ENCODE results near the gene SPNS2.

DNA sequence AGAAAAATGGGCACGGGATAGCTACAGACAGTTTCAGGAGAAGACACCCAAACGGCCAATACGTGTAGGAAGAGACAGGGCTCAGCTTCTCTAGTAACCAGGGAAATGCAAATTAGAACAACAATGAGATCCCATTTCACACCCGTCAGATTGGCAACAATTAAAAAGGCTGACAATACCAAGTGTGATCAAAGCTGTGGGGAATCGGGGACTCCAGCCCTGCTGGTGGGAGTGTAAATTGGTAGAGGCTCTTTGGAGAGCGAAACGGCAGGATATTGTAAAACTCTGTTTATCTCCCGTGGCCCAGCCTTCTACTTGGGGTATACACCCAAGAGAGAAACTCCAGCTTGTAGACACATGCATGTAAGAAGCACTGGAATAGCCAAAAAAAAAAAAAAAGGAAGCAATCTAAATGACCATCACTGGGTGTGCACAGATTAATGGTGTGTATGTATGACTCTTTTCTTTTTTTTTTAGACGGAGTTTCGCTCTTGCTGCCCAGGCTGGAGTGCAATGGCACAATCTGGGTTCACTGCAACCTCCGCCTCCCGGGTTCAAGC, 29.0 kb downstream of the SPNS2 start:
- TF ChIP-seq, protein P1, sequence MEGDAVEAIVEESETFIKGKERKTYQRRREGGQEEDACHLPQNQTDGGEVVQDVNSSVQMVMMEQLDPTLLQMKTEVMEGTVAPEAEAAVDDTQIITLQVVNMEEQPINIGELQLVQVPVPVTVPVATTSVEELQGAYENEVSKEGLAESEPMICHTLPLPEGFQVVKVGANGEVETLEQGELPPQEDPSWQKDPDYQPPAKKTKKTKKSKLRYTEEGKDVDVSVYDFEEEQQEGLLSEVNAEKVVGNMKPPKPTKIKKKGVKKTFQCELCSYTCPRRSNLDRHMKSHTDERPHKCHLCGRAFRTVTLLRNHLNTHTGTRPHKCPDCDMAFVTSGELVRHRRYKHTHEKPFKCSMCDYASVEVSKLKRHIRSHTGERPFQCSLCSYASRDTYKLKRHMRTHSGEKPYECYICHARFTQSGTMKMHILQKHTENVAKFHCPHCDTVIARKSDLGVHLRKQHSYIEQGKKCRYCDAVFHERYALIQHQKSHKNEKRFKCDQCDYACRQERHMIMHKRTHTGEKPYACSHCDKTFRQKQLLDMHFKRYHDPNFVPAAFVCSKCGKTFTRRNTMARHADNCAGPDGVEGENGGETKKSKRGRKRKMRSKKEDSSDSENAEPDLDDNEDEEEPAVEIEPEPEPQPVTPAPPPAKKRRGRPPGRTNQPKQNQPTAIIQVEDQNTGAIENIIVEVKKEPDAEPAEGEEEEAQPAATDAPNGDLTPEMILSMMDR (IDR thresholded peaks at IDR 0.05 in 2 of 3, conservative IDR thresholded peaks at IDR 0.05 in 1 of 3; ENCODE audit: borderline replicate concordance in 1 of 3, insufficient read depth in 1 of 3, low read depth in 2 of 3, low read length in 2 of 3): no peak
- no peak for TF ChIP-seq ZFX (IDR thresholded peaks at IDR 0.05)
- TF ChIP-seq POLR2A (IDR thresholded peaks at IDR 0.05; ENCODE audit: borderline replicate concordance, extremely low read depth, insufficient read depth, insufficient read length): no peak
- TF ChIP-seq POLR2AphosphoS5 (IDR thresholded peaks at IDR 0.05; ENCODE audit: low read depth, low read length): no peak
- no peak for TF ChIP-seq FOSL1 (IDR thresholded peaks at IDR 0.05; ENCODE audit: low read depth)
- TF ChIP-seq EZH2phosphoT487 (IDR thresholded peaks at IDR 0.05; ENCODE audit: borderline replicate concordance): no peak
- TF ChIP-seq, protein P2, sequence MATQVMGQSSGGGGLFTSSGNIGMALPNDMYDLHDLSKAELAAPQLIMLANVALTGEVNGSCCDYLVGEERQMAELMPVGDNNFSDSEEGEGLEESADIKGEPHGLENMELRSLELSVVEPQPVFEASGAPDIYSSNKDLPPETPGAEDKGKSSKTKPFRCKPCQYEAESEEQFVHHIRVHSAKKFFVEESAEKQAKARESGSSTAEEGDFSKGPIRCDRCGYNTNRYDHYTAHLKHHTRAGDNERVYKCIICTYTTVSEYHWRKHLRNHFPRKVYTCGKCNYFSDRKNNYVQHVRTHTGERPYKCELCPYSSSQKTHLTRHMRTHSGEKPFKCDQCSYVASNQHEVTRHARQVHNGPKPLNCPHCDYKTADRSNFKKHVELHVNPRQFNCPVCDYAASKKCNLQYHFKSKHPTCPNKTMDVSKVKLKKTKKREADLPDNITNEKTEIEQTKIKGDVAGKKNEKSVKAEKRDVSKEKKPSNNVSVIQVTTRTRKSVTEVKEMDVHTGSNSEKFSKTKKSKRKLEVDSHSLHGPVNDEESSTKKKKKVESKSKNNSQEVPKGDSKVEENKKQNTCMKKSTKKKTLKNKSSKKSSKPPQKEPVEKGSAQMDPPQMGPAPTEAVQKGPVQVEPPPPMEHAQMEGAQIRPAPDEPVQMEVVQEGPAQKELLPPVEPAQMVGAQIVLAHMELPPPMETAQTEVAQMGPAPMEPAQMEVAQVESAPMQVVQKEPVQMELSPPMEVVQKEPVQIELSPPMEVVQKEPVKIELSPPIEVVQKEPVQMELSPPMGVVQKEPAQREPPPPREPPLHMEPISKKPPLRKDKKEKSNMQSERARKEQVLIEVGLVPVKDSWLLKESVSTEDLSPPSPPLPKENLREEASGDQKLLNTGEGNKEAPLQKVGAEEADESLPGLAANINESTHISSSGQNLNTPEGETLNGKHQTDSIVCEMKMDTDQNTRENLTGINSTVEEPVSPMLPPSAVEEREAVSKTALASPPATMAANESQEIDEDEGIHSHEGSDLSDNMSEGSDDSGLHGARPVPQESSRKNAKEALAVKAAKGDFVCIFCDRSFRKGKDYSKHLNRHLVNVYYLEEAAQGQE (IDR thresholded peaks at IDR 0.05; ENCODE audit: low read depth): no peak
- TF ChIP-seq, protein P3, sequence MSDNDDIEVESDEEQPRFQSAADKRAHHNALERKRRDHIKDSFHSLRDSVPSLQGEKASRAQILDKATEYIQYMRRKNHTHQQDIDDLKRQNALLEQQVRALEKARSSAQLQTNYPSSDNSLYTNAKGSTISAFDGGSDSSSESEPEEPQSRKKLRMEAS (IDR thresholded peaks at IDR 0.05): no peak

All from HCT116 (cell line).